Ishikawa (cell line): ENCODE measurements around the gene GLB1L.
A peak's percentile ranks its signal among the peaks of the same experiment; 100 is the strongest.

Source experiments
- CEBPB ChIP-seq: IDR thresholded peaks from 2 replicates; pipeline ENCODE4 v1.6.1; 2012
- CREB1 ChIP-seq: IDR thresholded peaks from 2 replicates; pipeline ENCODE4 v1.6.1; 2012; ENCODE audit warnings: low read depth
- EGR1 ChIP-seq: IDR thresholded peaks from 2 replicates; pipeline ENCODE4 v1.6.1; 2012
- EP300 ChIP-seq: IDR thresholded peaks from 2 replicates; pipeline ENCODE4 v1.6.1; 2012; ENCODE audit warnings: borderline replicate concordance
- FOXM1 ChIP-seq: IDR thresholded peaks from 2 replicates; pipeline ENCODE4 v1.6.1; 2012; ENCODE audit warnings: low read depth, borderline replicate concordance
- NFIC ChIP-seq: IDR thresholded peaks from 2 replicates; pipeline ENCODE4 v1.6.1; 2012
- RAD21 ChIP-seq: IDR thresholded peaks from 2 replicates; pipeline ENCODE4 v1.6.1; 2012; ENCODE audit warnings: low read depth
- REST ChIP-seq: IDR thresholded peaks from 2 replicates; pipeline ENCODE4 v1.6.1; 2012; ENCODE audit warnings: low read depth, mild to moderate bottlenecking
- TAF1 ChIP-seq: IDR thresholded peaks from 2 replicates; pipeline ENCODE4 v1.6.1; 2012; ENCODE audit warnings: low read depth, mild to moderate bottlenecking
- TCF12 ChIP-seq: IDR thresholded peaks from 2 replicates; pipeline ENCODE4 v1.6.1; 2012; ENCODE audit warnings: low read depth
- TEAD4 ChIP-seq: IDR thresholded peaks from 2 replicates; pipeline ENCODE4 v1.6.1; 2012
- USF1 ChIP-seq: IDR thresholded peaks from 2 replicates; pipeline ENCODE4 v1.6.1; 2012
- YY1 ChIP-seq: IDR thresholded peaks from 2 replicates; pipeline ENCODE4 v1.6.1; 2012; ENCODE audit warnings: low read depth
- ZBTB7A ChIP-seq: IDR thresholded peaks from 2 replicates; pipeline ENCODE4 v1.6.1; 2012; ENCODE audit warnings: low read depth
- TF ChIP-seq, protein P1 (sequence below): IDR thresholded peaks from 2 replicates; pipeline ENCODE4 v1.6.1; 2012

Gene GLB1L

DNA sequence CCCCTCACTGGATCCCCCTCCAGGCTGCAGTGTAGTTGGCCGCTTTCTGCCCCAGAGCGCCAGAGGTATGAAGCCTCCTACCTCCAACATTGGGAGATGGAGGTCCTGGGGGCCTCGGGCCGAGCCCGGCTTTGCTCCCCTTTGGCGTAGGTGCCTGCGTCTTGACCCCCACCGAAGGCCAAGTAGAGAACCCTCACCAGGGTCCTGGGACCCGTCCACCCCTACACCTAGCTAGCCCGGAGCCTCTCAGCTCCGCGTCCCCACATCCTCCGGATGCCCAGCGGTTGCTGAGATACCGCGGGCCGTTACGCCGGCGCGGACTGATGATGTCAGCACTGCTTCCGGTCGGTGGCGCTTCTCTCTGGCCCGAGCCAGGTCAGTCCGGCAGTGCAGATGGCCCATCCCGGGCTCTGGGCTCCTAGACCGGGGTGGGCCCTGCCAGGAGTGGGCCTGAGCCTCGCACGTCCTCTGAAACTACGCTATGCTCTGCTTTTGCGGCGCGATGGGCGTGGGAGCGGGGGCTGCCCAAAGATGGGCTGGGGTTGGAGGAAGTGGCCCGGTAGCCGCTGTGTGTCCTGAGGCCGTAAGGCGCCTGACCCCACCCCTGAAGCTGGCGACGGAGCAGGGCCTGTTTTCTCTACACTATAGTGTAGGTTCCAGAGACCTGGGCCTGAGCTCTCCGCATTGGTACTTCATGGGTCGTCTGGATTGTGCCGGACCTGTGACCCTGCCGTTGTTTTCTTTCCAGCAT, at the start of gene GLB1L, which contains the start of gene STK16:
Gene GLB1L (minus strand): TSS at position 297 of the 751 bp plus-strand sequence. CDS start 1,871 bp downstream, outside the sequence.
Gene STK16 (plus strand): TSS at position 332 of the 751 bp plus-strand sequence. CDS start 521 bp downstream, outside the sequence.
- TF ChIP-seq TAF1: peak; percentile 66
- TF ChIP-seq YY1: 0 out of 2 replicates have a peak, but pooled peaks have one; percentile 17
- no peak for TF ChIP-seq USF1
- no peak for TF ChIP-seq EGR1
- TF ChIP-seq, protein P1, sequence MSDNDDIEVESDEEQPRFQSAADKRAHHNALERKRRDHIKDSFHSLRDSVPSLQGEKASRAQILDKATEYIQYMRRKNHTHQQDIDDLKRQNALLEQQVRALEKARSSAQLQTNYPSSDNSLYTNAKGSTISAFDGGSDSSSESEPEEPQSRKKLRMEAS: no peak
- no peak for TF ChIP-seq REST
- no peak for TF ChIP-seq NFIC
- TF ChIP-seq CREB1: peak; percentile 87
- TF ChIP-seq EP300: no peak
- TF ChIP-seq TCF12: no peak
- 0 out of 2 replicates have a peak, but pooled peaks have one; percentile 3 for TF ChIP-seq RAD21
- TF ChIP-seq FOXM1: no peak

DNA sequence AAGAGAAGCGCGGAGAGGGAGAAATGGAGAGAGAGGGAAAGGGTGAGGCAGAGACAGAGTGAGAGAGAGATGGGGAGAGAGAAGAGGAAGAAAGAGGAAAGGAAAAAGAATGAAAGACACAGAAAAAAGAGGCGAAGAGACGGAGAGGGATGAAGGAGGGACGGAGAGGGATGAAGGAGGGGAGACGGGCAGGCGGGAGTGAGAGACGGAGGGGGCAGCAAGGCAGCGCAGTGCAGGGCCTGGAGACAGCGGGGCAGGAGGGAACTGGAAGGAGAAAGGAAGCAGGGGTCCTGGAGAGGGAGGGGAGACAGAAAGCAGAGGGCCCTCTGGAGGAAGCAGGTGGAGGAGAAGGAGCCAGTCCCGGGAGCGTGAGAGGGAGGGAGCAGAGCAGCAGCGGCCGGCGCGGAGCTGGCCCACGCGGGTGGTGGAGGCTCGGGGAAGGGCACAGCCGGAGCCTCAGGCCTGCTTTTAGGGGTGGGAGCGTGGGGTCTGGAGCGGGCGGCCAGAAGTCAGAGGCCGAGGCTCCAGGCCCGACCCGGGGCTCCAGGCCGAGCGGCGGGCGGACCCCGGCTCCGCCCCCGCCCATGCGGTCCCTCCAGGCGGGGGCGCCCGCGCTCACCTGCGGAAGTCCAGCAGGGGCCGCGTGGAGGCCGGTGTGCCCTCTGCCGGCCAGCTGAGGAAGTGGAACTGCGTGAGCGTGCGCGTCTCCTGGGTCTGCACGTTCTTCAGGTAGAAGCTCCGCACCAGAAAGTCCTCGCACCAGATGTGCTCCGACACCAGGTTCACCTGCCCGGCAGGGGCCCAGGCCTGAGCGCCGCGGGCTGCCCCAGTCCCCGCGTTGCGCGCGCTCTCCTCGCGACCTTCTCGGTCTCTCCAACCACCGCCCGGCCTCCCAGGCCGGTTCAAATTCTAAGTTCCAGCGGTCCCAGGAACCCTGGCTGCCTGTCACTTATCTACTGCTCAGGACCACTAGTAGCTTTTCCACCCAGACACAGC, 49.4 kb upstream of the GLB1L start:
- TF ChIP-seq RAD21: peak; percentile 78
- TF ChIP-seq CEBPB: no peak
- 0 out of 2 replicates have a peak, but pooled peaks have one; percentile 22 for TF ChIP-seq YY1
- 0 out of 2 replicates have a peak, but pooled peaks have one; percentile 30 for TF ChIP-seq TAF1
- TF ChIP-seq ZBTB7A: peak; percentile 93
- no peak for TF ChIP-seq TCF12
- TF ChIP-seq TEAD4: peak; percentile 13; the same call in 1 of the 2 replicates
- no peak for TF ChIP-seq EP300
- TF ChIP-seq REST: no peak
- no peak for TF ChIP-seq NFIC
- peak; percentile 20; the same call in 1 of the 2 replicates for TF ChIP-seq USF1
- no peak for TF ChIP-seq FOXM1
- no peak for TF ChIP-seq CREB1
- TF ChIP-seq, protein P1: peak; percentile 96
- peak; percentile 78; the same call in 1 of the 2 replicates for TF ChIP-seq EGR1

GRCh38 chr2:219293736-219294231, 48.5 kb upstream of the GLB1L start:
- TF ChIP-seq RAD21 (no peak), ZBTB7A (no peak), USF1 (no peak), FOXM1 (no peak), TEAD4 (no peak), CREB1 (no peak), NFIC (no peak)
- TF ChIP-seq, protein P1: no peak
